ENCODE measurements around the gene TJP1. TPM values are rescaled to one million over a fixed set of nuclear protein-coding genes. Genes with fewer than 3 reads are reported as not detected.
A peak's percentile ranks its signal among the peaks of the same experiment; 100 is the strongest.
"Not testable (repeated sequence)": the region's sequence is repeated elsewhere in the genome, so short reads cannot be mapped to it uniquely, and the experiment has no call there.

TJP1 gene
- total RNA-seq, 1 experiment from 2014 or later, result 140 TPM

DNA sequence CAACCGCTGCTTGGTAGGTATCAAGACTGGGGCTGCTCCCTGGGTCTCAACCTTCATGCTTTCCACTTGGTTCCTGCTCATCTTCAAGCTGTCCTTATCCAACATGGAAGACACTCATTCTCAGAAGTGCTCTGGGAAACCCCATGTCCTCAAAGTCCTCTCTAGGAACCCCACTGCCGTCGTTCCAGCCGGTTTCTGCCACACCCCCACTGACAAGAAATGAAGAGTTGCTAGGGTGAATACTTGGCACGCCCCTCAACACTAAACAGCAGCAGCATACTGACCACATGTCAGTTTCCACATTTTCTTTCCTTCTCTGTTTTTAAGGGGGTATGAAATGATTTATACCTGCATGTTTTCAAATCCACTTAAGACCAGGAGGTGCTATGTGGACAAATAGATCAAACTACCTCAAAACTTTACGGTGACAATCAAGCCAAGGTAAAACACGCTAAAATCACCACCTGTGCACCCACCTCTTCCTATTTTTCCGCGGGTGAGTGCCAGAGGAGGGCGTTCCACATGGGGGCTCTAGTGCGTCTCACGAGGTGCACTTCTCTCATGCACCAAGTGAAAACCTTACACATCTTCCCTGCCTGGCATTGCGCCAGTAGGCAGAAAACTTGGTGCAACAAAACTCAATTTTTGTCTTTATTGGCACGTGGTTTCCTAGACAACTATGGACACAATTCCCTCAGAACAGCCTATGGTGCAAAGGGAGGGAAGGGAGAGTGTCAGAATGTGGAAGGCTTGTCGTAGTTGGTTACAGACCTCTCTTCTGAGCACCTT lies 125.1 kb downstream of the TJP1 start:
- H3K4me2 ChIP-seq (ENCODE audit: insufficient read depth, insufficient read length, low read length), result no peak overlapping the region
- no peaks in the 10 kb centered on the region for H3K23me2 ChIP-seq (ENCODE audit: insufficient read length, low read depth, low read length, poor library complexity, severe bottlenecking)
- H3K27ac ChIP-seq (ENCODE audit: insufficient read length, low read depth, low read length), result no peak overlapping the region
- no peak overlapping the region for H2BK120ac ChIP-seq (ENCODE audit: low read depth, low read length, poor library complexity, severe bottlenecking)
- no peak overlapping the region for H3K56ac ChIP-seq (ENCODE audit: insufficient read length, low read depth, low read length)
- no peak overlapping the region for H2AK5ac ChIP-seq (ENCODE audit: insufficient read length, low read length)
- H4K91ac ChIP-seq (ENCODE audit: insufficient read length, low read depth, low read length), result no peak overlapping the region
- H3K27me3 ChIP-seq (ENCODE audit: insufficient read depth, low read length), result no peaks in the 10 kb centered on the region
- H2BK20ac ChIP-seq (ENCODE audit: low read depth, low read length, poor library complexity, severe bottlenecking), result no peak overlapping the region
- no peaks in the 10 kb centered on the region for H3K79me1 ChIP-seq (ENCODE audit: insufficient read depth, low read depth, low read length, poor library complexity, severe bottlenecking)
- H3T11ph ChIP-seq (ENCODE audit: low read length), result no peak overlapping the region
- H3K4me1 Mint-ChIP-seq, result peaks cover 0 to 3% of the 10 kb centered on the region in 2 experiments; a peak in 3 of 4 replicates
- no peak overlapping the region for H2BK15ac ChIP-seq (ENCODE audit: low read depth, low read length)
- no CpG with 5 or more reads among the region's 15 CpGs for WGBS (ENCODE audit: extremely low coverage, insufficient read length, low lambda C conversion rate)
- H3K14ac ChIP-seq (ENCODE audit: insufficient read depth, low read length), result no peak overlapping the region
- no peak overlapping the region for H3K4me3 Mint-ChIP-seq
- no peak overlapping the region for H2BK5ac ChIP-seq (ENCODE audit: insufficient read length, low read length)
- H2BK12ac ChIP-seq (ENCODE audit: insufficient read length, low read depth, low read length), result no peak overlapping the region
- no peak overlapping the region for H4K8ac ChIP-seq (replicated peaks; ENCODE audit: insufficient read length, low read depth, low read length)
- no peaks in the 10 kb centered on the region for H3K9me3 ChIP-seq (ENCODE audit: control insufficient read depth, low read depth, low read length)
- no peak for DNase-seq
- H4K20me1 ChIP-seq (ENCODE audit: control insufficient read depth, insufficient read depth, insufficient read length), result no peaks in the 10 kb centered on the region
- H4K5ac ChIP-seq (ENCODE audit: insufficient read length, low read depth, low read length), result no peak overlapping the region
- H3K18ac ChIP-seq (ENCODE audit: insufficient read length, low read depth, low read length), result no peak overlapping the region
- H2AFZ ChIP-seq (ENCODE audit: low read length), result no peak overlapping the region
- no peak overlapping the region for H3K9ac ChIP-seq (ENCODE audit: extremely low read depth, insufficient read length, low read length)
- no peaks in the 10 kb centered on the region for H3K9me3 Mint-ChIP-seq
- no peaks in the 10 kb centered on the region for H3K79me2 ChIP-seq (ENCODE audit: insufficient read depth, low read length)
- no peak overlapping the region for H3K4ac ChIP-seq (ENCODE audit: low read depth, low read length)
- TF ChIP-seq, protein P1, sequence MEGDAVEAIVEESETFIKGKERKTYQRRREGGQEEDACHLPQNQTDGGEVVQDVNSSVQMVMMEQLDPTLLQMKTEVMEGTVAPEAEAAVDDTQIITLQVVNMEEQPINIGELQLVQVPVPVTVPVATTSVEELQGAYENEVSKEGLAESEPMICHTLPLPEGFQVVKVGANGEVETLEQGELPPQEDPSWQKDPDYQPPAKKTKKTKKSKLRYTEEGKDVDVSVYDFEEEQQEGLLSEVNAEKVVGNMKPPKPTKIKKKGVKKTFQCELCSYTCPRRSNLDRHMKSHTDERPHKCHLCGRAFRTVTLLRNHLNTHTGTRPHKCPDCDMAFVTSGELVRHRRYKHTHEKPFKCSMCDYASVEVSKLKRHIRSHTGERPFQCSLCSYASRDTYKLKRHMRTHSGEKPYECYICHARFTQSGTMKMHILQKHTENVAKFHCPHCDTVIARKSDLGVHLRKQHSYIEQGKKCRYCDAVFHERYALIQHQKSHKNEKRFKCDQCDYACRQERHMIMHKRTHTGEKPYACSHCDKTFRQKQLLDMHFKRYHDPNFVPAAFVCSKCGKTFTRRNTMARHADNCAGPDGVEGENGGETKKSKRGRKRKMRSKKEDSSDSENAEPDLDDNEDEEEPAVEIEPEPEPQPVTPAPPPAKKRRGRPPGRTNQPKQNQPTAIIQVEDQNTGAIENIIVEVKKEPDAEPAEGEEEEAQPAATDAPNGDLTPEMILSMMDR (conservative IDR thresholded peaks at IDR 0.05), result no peak
- H3K4me1 ChIP-seq (ENCODE audit: insufficient read depth, low read length), result no peaks in the 10 kb centered on the region
- no peaks in the 10 kb centered on the region; the same call in 1 of the 2 replicates for H3K27me3 Mint-ChIP-seq (ENCODE audit: low read depth)
- H3K27ac Mint-ChIP-seq, result peak overlapping the region in 1 of 3 experiments; percentile 96; a peak in 3 of 7 replicates
- no peak overlapping the region for H3K23ac ChIP-seq (ENCODE audit: insufficient read length, low read depth, low read length)
- peaks cover 2 to 21% (median 21%) of the 10 kb centered on the region in 3 experiments; a peak in 6 of 7 replicates for H3K36me3 Mint-ChIP-seq (ENCODE audit: insufficient read depth in 1 of 3, low read depth in 3 of 3)

DNA sequence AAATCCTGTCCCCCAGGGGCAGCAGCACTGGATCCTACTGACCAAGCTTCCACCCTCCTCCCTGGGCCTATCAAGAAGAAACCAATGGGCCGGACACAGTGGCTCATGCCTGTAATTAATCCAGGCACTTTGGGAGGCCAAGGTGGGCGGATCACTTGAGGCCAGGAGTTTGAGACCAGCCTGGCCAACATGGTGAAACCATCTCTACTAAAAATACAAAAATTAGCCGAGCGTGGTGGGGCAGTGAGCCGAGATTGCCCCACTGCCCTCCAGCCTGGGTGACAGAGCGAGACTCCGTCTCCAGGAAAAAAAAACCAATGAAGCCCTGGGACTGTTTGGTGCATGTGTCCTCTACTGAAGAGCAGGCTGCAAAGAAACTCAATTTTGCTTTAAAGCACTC lies 125.8 kb downstream of the TJP1 start:
- H3K36me3 Mint-ChIP-seq (ENCODE audit: insufficient read depth in 1 of 3, low read depth in 3 of 3), result peaks cover 2 to 16% (median 15%) of the 10 kb centered on the region in 3 experiments; a peak in 6 of 7 replicates
- not testable (repeated sequence) for H3K9me3 Mint-ChIP-seq; H3K9ac ChIP-seq (ENCODE audit: extremely low read depth, insufficient read length, low read length); DNase-seq; H2AK5ac ChIP-seq (ENCODE audit: insufficient read length, low read length); H3K4me3 Mint-ChIP-seq; H3K27ac ChIP-seq (ENCODE audit: insufficient read length, low read depth, low read length); H3K23ac ChIP-seq (ENCODE audit: insufficient read length, low read depth, low read length); H4K91ac ChIP-seq (ENCODE audit: insufficient read length, low read depth, low read length); H3K18ac ChIP-seq (ENCODE audit: insufficient read length, low read depth, low read length); H2BK5ac ChIP-seq (ENCODE audit: insufficient read length, low read length); H3K23me2 ChIP-seq (ENCODE audit: insufficient read length, low read depth, low read length, poor library complexity, severe bottlenecking); H3K14ac ChIP-seq (ENCODE audit: insufficient read depth, low read length); H3K56ac ChIP-seq (ENCODE audit: insufficient read length, low read depth, low read length); H3K27me3 Mint-ChIP-seq (ENCODE audit: low read depth); H3K4me1 Mint-ChIP-seq; H3K9me3 ChIP-seq (ENCODE audit: control insufficient read depth, low read depth, low read length); H2AFZ ChIP-seq (ENCODE audit: low read length); H3K79me1 ChIP-seq (ENCODE audit: insufficient read depth, low read depth, low read length, poor library complexity, severe bottlenecking); H2BK15ac ChIP-seq (ENCODE audit: low read depth, low read length); H4K8ac ChIP-seq (replicated peaks; ENCODE audit: insufficient read length, low read depth, low read length); H4K5ac ChIP-seq (ENCODE audit: insufficient read length, low read depth, low read length); H3T11ph ChIP-seq (ENCODE audit: low read length); H2BK12ac ChIP-seq (ENCODE audit: insufficient read length, low read depth, low read length); H3K4me1 ChIP-seq (ENCODE audit: insufficient read depth, low read length); H2BK20ac ChIP-seq (ENCODE audit: low read depth, low read length, poor library complexity, severe bottlenecking); H3K27me3 ChIP-seq (ENCODE audit: insufficient read depth, low read length); H3K4me2 ChIP-seq (ENCODE audit: insufficient read depth, insufficient read length, low read length); H4K20me1 ChIP-seq (ENCODE audit: control insufficient read depth, insufficient read depth, insufficient read length); H3K4ac ChIP-seq (ENCODE audit: low read depth, low read length); H2BK120ac ChIP-seq (ENCODE audit: low read depth, low read length, poor library complexity, severe bottlenecking); H3K27ac Mint-ChIP-seq; H3K79me2 ChIP-seq (ENCODE audit: insufficient read depth, low read length)
- WGBS (ENCODE audit: extremely low coverage, insufficient read length, low lambda C conversion rate), result no CpG with 5 or more reads among the region's 7 CpGs
